NCI-H1105 treated with DMSO at 0.1 percent for 48 hours (cell line): Measurements from ENCODE around the gene SHC2.
"Not testable (repeated sequence)": the region's sequence is repeated elsewhere in the genome, so short reads cannot be mapped to it uniquely, and the experiment has no call there.

ENCODE experiments used
- DNase-seq: peaks from one replicate; lab custom pipeline; 2025; lab: John Stamatoyannopoulos, UW

The SHC2 gene

DNA sequence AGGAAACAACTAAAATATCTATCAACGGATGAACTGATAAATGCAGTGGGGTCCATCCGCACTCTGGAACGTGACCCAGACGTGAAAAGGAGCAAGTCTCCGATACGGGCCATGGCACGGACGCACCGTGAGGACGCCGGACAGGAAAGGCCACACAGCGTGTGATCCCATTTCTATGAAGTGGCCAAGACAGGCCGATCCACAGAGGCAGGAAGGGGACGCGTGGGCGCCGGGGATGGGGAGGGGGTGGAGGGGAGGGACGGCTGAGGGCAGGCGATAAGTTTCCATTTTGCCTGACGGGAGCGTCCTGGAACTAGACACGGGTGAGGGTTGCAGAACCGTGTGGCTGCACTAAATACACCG lies 13.8 kb downstream of the SHC2 start:
- no peak for DNase-seq

DNA sequence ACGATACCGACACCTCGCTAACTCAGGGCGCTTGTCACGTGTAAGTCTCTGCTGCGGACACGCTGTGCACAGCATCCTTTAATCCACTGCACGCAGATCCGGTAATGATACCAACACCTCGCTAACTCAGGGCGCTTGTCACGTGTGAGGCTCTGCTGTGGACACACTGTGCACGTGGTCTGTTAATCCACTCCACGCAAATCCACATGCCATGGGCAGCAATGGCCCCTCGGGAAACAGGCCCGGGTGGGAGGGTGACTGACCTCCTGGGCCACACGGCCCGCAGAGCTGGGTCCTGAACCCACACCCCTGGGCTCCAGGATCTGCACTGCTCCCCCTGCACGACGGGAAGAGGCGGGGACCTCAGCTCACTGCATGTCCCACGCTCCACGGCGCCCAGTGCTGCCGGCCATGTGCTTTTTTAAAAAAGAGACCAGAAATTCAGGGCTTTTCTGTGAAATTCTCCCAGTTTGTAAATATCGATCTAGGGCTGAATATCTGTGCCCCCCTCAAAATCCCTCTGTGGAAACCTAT lies 16.1 kb downstream of the SHC2 start:
- no peak for DNase-seq

DNA sequence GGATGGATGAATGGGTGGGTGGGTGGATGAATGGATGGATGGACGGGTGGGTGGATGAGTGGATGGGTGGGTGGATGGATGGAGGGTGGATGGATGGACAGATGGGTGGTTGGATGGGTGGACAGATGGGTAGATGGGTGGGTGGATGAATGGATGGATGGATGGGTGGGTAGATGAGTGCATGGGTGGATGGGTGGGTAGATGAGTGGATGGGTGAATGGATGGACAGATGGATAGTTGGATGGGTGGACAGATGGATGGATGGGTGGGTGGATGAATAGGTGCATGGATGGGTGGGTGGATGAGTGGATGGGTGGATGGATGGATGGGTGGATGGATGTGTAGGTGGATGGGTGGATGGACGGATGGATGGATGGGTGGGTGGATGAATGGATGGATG lies 17.8 kb downstream of the SHC2 start:
- DNase-seq = no peak

DNA sequence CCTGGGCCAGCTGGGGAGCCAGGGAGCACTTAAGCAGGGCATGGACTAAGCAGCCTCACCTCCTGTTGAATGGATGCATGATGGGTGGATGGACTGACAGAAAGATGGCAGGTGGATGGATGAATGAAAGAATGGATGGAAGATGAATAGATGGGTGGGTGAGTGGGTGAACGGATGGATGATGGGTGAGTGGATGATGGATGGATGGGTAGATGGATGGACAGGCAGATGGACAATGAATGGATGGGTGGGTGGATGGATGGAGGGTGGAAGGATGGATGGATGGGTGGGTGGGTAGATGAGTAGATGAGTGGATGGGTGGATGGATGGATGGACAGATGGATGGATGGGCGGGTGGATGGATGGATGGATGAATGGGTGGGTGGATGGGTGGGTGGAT lies 18.7 kb downstream of the SHC2 start:
- DNase-seq = no peak

DNA sequence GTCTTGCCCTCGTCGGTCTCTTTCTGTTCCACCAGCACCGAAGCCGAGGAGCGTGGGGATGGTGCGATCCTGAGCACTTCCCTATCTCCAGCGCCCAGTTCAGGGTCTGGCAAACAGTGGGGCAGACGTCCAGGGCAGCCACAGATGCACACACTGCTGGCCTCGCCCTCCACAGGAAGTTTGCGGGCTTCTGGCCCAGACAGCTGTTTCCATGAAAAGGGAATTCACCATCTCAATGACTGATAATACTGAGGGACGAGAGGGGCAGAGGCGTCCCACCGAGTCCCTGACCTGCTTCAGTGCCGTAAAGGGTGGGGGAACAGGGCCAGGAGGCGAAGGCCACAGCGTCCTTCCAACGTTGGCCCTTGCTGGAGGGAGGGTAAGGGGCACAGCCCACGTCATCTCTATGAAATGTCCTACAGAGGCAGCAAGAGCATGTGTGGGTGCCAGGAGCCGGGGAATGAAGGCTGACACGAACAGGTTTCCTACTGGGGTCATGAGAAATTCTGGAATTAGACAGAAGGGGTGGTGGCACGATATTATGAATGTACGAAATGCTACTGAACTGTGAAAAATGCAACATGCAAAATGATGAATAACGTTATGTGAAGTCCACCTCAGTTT lies 19.5 kb downstream of the SHC2 start:
- DNase-seq = no peak

DNA sequence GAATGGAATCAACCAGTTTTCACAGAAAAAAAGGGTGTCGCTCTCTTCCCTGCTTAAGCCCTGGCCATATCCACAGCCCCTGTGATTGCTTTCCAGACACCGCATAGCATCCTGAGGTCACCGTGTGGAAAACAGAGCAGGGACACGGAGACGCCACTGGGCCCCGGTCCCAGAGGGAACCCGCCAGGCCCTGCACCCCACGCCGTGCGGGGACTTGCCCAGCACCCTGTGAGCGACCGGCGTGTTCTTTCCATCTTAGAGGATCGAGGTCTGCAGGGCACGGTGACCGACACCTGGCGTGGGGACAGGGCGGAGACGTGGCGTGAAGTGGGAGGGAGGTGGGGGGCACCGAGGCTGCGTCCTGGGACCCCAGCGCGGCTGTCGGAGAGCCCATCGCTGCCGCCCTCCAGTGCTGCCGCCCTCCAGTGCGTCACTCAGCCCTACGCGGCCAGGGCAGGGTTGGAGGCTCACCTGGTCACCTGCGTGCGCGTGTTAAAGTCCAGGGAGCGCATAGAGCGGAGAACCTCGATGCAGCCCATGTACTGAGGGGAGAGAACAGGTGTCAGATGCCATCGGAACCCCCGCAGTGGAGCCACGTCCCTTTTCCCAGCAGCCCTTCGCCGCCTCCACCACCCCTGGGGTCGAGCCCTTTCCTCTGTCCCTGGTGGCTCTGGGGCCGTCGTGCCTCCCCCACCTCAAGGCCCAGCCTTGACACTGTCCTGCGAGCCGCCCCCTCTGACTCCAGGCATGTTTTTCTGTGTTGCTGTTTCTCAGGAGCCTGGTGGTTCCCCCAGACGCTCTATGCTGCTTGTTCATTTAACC lies 20.2 kb downstream of the SHC2 start:
- DNase-seq = no peak

DNA sequence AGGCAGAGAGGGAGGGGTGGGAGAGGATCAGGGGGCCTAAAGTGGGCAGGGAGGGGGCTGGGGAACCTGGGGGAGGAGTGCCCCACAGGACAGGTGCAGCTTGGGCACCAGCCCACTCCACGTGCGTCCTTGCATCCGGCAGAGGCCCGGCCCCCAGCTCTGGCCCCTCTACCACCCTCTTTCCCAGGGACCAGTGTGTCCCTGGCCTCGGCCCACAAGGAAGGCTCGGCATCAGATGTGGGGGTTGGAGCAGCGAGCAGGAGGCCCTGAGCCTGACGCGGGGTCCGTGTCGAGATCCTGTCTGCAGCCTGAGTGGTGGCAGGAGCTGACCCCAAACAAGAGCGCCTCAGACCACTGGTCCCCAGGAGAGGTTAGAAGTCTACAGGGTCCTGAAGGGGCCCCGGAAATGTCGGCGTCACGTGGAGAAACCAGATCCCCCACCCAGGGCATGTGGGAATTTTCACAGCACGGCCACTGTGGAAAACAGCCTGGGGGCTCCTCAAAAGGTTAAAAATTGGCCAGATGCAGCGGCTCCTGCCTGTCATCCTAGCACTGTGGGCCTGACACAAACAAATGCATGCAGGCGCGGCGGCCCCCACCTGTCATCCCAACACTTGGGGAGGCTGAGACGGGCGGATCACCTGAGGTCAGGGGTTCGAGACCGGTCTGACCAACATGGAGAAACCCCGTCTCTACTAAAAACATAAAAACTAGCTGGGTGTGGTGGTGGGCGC lies 21.5 kb downstream of the SHC2 start:
- no peak for DNase-seq

DNA sequence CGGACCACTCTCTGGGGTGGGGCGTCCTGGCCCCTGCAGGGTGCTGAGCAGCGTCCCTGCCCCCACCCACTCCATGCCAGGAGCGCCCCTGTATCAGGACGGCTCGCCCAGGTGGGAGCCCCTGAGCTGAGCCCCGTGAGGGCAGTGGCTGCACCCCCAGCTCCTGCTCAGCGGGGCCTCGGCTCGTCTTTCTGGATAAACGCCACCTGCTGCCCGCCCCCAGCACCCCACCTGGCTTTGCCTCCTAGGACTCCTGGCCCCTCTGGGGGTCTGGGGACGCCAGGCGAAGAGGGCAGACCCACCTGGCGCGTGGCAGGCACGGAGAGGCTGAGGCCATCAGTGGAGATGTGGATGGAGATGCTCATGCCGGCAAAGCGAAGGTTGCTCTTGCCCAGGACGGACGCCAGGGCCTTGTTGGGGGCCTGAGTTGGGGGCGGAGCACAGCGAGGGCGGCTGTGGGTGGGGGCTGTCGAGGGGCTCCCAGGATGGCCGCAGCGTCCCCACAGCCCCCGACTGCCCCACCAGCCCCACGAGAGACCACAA lies 22.3 kb downstream of the SHC2 start:
- no peak for DNase-seq

DNA sequence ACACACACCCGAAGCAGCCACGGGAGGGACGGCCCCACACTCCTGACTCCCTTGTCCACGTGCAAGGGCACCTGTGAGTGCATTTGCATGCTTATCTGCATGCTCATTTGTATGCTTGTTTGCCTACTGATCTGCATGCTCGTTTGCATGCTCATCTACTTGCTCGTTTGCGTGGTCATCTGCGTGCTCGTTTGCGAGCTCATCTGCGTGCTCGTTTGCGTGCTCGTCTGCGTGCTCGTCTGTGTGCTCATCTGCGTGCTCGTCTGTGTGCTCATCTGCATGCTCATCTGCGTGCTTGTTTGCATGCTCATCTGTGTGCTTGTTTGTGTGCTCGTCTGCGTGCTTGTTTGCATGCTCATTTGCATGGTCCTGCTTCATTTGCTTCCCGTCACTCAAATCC lies 23.8 kb downstream of the SHC2 start:
- no peak for DNase-seq

DNA sequence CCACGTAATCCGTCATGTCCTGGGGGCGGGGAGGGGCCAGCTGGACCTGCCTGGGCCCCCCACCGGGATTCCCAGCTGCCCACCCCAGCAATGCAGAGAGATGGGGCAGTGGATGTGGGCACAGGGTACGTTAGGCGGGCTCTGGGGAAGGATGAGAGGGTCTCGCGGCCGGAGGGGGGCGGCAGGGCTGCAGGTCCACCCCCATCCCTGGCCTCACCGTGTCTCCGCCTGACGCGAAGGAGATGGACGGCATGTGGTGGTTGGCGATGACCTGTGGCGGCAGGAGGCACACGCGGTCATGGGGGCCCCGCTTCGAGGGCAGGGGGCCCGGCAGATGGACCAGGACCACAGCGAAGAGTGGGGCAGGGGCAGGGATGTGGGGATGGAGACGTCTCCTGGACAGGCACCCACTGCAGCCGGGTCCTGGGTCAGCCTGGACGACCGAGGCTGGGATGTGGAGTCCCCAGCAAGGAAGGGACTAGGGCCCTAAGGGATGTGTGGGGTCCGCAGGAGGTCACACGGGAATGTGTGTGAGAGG lies 24.4 kb downstream of the SHC2 start:
- DNase-seq = no peak

DNA sequence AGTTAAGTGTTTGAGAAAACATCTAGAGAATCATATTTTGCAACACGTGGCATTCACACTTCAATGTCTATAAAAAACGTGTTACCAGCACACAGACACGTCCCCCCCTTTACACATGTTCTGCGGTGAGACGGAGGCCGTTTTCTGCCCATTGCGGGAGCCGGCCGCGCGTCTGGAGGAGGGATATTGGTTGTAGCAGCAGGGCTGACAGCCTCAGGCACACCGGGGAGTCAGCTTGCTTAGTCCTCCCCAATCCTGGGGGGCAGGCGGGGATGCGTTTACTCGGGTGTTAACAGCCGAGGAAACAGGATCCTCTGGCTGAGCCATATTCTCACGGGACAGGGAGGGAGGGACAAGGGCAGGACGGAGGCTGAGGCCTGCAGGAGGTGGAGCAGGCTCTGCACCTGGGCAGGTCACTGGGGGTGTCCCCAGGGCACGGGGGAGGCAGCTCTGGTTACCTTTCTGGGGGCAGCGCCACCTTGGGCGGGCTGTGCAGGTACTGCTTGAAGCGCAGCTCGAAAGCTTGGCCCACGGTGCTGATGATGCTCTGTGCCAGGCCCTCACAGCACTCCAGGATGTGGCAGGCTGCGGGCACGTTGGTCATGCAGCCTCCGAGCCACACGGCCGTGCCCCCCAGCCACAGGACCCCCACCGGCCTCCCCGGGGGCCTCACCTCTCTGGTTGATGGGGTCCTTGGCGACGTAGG lies 25.0 kb downstream of the SHC2 start:
- DNase-seq = no peak

DNA sequence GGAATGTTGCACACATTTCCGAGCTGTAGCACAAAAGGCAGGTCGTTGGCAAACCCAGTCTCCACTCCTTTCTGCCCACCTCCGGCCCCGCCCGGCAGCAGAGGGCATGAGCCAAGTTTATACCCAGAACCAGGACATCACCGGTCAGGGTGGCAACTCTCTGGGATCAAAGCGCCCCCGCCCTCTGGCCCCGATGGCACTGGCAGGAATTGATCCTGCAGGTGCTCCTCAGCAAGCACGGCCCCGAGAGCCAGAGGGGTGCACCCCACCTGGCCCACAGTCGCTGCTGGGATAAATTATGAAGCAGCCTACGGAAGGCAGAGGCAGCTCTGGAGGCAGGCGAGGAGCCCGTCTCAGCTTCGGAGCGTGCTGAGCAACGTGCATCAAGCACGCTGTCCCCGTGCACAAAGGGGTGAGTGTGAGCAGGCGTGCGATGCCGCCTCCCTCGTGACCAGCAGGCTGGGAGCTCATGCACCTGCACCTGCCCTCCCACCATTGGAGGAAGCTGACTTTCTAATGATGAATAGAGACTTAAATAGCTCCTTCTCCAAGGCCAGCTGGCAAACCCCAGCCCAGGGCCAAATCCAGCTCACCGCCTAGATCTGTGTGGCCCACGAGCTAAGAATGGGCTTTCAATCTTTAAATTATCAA lies 25.7 kb downstream of the SHC2 start:
- DNase-seq = no peak

DNA sequence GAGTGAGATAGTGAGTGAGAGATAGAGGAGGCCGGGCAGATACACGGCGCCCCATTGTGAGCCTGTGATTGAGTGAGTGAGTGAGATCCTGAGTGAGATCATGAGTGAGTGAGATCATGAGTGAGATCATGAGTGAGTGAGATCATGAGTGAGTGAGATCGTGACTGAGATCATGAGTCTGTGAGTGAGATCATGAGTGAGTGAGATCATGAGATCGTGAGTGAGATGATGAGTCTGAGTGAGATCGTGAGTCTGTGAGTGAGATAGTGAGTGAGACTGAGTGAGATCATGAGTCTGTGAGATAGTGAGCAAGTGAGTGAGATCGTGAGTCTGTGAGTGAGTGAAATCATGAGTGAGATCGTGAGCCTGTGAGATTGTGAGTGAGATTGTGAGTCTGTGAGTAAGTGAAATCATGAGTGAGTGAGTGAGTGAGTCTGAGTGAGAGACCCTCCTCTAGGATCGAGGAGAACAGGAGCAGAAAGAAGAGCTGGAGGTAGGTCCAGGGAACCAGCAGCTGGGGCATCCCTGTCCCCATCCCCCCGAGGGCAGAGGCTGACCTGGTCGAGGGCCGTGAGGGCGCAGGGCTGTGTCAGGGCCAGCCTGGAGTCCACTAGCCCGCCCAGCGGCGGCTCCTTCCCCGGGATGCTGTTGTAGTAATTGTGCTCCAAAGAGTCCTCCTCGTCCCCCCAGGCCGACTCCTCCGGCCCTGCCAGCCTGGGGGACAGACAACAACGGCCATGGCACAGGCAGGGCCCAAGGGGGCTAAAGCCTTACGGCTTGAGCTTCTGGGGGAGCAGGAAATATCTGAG lies 26.5 kb downstream of the SHC2 start:
- DNase-seq = no peak

DNA sequence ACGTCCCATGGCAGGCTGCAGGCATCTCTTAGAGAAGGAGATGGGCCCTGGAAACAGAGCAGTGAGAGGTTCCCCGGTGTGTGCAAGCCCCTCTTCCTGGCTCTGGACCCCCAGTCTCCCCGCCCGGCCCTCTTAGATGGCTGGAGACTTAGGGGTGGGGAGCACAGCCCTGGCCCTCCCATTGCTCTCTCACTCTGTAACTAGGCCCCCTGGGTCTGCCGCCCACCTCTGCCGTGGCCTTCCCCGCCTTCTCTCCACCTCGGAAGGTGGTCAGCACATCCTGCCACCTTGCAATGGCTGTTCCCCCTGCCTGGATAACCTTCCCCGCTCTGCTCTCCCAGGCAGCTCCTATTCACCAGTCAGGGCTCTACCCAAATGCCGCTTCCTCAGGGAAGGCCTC lies 30.1 kb downstream of the SHC2 start:
- DNase-seq = no peak

DNA sequence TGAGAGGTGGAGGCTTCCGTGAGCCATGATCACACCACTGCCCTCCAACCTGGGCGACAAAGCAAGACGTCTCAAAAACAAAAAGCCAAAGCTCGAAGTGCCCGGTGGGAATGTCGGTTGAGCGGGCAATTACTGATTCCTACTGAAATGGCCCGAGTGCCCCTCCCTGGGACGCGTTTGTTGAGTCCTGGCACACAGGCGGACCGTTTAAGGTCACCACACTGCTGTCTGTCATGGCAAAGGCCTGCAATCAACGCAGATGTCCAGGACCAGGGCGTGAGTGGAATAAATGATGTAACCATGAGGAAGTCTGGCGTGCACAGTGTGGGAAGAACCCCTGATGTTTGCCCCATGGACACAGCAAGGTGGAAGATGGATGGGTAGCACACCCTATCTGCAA lies 32.7 kb downstream of the SHC2 start:
- DNase-seq = no peak

DNA sequence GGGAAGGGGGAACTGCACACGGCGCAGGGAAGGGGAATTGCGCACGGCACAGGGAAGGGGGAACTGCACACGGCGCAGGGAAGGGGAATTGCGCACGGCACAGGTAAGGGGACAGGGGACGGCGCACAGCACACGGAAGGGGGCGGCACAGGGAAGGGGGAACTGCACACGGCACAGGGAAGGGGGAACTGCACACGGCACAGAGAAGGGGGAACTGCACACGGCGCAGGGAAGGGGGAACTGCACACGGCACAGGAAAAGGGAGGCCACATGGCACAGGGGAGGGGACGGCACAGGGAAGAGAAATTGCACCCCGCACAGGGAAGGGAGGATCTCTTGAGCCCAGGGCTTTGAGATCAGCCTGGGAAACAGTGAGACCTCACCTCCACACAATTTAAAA lies 33.2 kb downstream of the SHC2 start:
- DNase-seq = not testable (repeated sequence)

DNA sequence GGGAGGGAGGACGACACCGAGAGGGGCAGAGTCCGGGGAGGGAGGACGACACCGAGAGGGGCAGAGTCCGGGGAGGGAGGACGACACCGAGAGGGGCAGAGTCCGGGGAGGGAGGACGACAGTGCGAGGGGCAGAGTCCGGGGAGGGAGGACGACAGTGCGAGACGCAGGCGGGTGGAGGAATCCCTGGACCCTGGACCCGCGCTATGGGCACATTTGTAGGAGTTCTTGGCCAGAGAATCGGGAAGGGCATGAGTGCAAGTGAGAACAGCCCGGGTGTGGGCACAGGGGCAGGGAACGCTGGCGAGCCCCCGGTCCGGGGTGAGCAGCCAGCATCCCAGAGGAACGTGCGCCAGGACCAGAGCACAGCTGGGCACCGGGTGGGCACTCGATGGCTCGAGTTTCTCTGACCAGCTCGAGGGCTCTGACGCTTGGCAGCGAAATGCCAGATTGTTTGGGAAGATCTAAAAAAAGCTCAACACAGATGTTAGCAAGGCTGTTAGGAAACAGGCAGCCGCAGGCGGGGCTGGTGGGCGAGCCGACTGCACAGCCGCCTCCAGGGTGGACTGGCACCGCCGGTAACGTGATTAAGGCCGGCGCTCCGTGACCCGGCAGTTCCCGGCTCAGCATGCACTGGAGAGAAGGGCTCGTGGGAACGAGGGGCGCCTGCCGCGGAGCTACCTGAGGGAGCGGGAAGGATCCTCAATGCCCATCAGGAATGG lies 33.9 kb downstream of the SHC2 start:
- DNase-seq = no peak

DNA sequence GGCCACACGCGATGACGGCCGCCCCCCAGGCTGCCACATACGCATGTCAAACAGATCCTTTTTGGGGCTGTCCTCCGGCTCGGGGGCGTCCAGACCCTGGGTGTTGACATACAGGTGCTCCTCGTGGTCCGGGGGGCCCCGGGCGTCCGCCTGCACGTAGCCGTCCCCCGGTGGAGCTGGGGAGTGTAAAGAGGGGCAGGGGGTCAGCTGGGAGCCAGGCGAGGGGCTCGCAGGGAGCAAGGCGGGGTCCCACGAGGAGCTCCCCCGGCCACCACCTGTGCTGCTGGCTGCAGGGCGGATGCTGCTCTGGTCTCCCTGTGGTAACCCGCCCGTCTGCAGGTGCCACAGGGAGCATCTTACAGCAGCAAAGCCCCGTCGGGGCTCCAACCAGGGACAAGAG lies 35.8 kb downstream of the SHC2 start:
- no peak for DNase-seq

DNA sequence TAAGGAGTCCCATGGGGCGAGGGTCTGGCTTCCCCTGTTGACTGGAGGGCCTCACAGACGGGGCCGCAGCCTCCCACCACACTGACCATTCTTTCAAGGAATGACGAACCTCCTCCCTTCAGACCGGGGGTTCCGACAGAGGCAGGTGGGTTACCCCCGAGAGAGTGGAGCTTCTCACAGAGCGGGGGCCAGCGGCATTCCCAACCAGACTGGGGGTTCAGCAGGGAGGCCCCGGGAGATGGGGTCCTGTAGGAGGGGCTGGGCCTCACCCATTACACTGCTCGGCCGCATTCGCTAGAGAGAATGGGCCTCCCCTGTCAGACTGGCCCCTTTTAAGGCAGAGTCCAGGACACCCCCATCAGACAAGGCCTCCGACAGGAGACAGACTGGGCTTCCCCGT lies 36.3 kb downstream of the SHC2 start:
- DNase-seq = no peak
